Measurements from ENCODE around the gene DLD.

DNA sequence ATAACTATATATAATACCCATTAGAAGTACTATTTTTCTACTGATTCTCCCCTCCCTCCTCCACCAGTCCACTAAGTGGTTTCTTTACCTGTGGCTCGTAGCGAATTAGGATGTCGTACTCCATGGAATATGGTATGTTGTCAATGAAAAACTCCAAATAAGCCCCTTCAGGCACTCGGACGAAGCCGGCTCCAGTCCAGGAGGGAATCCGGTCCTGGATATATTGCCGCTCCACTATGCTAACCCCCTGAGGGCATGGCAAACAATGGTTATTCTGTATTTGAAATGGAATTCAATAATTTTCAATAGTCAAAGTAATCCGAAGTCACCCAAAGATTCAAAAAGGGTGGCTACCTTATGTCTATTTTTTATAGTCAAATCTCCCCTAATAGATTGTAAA lies 71.8 kb downstream of the DLD start:
- TF ChIP-seq, protein P1, sequence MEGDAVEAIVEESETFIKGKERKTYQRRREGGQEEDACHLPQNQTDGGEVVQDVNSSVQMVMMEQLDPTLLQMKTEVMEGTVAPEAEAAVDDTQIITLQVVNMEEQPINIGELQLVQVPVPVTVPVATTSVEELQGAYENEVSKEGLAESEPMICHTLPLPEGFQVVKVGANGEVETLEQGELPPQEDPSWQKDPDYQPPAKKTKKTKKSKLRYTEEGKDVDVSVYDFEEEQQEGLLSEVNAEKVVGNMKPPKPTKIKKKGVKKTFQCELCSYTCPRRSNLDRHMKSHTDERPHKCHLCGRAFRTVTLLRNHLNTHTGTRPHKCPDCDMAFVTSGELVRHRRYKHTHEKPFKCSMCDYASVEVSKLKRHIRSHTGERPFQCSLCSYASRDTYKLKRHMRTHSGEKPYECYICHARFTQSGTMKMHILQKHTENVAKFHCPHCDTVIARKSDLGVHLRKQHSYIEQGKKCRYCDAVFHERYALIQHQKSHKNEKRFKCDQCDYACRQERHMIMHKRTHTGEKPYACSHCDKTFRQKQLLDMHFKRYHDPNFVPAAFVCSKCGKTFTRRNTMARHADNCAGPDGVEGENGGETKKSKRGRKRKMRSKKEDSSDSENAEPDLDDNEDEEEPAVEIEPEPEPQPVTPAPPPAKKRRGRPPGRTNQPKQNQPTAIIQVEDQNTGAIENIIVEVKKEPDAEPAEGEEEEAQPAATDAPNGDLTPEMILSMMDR (IDR thresholded peaks at IDR 0.05), result no peak
- TF ChIP-seq POLR2A (IDR thresholded peaks at IDR 0.05), result no peak

Measured in testis (tissue), 2 donors.